Astrocyte of the hippocampus (primary cell): ENCODE measurements around the gene LRG1.

Source experiments
- DNase-seq: peaks from one replicate; pipeline ENCODE4 v3.0.0; 2011; ENCODE audit warnings: low read depth, low spot score

LRG1 gene

GRCh38 chr19:4539693-4540581 lies at the start of gene LRG1:
Gene LRG1 (minus strand): TSS chr19:4540036. CDS start chr19:4540013, 23 bp downstream.
- no peak for DNase-seq

DNA sequence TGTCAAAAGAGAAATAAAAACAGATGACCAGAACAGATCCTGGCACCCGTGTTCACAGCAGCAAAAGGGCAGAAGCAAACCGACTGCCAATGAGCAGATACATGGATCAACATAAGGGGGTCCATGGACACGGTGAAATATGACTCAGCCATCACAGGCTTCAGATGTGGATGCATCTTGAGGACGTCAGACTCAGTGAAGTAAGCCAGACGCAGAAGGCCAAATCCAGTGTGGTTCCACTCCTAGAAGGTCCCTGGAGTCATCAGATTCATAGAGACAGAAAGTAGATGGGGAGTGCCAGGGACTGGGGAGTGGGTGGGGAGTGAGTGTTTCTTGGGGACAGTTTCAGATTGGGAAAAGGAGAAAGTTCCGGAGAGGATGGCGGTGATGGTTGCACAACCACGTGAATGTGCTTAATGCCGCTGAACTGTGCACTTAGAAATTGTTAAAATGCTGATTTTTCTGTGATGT lies 48.5 kb upstream of the LRG1 start:
- DNase-seq, result no peak

GRCh38 chr19:4587527-4587926 lies 47.7 kb upstream of the LRG1 start:
- DNase-seq, result no peak

- DNase-seq, result no peak
These were observed 46.9 kb upstream of the LRG1 start for GRCh38 chr19:4586691-4587090.

GRCh38 chr19:4586245-4586644 lies 46.4 kb upstream of the LRG1 start:
- no peak for DNase-seq

DNA sequence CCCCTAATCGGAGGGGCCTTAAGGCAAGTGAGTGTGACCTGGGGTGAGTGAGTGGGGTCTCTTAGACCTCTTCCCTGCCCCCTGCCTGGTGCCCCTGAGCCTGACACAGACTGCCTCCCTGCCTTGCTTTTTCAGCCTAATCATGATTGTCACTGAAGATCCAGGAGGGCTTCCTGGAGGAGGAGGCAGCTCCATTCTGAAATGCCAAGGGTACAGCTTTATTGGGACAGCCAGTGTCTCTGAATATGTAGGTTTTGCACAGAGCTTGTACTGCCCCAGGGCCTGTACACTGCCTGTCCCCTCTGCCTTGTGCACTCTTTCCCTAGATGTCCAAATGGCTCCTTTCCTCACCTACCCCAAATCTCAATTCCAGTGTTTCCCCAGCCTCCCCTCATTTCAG lies 45.7 kb upstream of the LRG1 start:
- DNase-seq, result no peak

DNA sequence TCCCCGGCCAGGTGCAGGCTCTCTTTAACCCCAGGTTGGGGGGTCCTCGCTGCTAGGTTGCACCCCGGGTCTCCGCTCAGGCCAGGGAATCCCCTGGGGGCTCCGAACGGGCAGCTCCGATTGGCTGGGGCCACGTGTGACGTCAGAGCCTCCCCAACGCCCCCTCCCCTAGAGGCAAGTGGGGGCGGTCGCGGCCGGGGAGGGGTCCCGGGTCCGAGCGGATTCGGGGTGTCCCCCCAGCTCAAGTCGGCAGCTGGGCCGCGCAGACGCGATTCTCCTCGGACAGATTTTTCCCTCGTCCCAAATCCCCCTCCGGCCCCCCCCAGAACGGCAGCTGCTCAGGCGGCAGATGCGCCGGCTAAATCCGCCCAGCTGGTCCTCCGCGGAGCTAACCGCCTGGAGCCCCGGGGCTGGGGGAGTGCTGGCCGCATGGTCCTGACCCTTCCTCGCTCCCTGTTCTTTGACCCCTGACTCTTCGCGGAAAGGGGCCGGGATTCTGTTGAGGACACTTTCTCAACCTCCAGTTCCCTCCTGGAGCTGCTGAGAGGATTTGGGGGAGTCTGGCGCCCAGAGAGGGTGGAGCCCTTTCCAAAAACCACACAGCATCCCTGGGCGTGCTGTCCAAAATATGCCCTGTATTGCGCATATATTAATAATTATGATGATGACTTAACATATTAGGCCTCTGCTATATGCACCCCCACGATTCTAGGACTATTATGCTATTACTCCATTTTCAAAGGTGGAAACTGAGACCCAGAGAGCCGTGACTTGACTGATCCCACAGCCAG lies 45.0 kb upstream of the LRG1 start:
- no peak for DNase-seq

DNA sequence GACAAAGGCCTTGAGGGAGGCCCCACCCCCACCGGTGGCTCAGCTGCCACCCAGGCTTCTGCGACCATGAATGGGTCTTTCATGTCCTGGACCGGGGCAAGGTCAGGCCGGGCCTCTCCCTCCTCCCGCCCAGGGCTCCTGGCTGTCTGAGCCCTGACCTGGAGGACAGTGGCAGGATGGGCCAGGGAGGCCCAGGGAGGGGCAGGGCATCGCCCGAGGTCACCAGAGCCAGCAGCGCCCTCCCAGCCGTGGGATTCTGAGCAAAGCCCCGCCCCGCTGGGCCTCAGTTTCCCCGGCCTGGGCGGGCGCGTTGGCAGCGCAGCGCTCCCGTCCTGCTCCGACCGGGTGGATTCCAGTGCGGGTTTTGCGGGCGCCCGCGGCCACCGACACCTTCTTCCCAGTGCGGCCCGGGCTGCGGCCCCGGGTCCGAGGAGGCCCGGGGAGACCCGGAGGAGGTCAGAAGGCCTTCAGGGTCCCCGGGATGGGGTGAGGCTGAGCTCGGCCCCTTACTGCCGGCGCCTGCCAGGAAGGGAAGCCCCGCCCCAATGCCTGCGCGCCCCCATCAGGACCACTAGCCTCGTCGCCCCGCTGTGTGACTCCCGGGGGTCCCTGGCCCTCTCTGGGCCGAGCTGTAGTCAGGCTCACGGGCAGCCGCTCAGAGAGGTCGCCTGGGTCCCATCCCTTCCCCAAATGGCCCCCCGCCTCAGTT lies 44.3 kb upstream of the LRG1 start:
- DNase-seq, result peak; percentile 66

DNA sequence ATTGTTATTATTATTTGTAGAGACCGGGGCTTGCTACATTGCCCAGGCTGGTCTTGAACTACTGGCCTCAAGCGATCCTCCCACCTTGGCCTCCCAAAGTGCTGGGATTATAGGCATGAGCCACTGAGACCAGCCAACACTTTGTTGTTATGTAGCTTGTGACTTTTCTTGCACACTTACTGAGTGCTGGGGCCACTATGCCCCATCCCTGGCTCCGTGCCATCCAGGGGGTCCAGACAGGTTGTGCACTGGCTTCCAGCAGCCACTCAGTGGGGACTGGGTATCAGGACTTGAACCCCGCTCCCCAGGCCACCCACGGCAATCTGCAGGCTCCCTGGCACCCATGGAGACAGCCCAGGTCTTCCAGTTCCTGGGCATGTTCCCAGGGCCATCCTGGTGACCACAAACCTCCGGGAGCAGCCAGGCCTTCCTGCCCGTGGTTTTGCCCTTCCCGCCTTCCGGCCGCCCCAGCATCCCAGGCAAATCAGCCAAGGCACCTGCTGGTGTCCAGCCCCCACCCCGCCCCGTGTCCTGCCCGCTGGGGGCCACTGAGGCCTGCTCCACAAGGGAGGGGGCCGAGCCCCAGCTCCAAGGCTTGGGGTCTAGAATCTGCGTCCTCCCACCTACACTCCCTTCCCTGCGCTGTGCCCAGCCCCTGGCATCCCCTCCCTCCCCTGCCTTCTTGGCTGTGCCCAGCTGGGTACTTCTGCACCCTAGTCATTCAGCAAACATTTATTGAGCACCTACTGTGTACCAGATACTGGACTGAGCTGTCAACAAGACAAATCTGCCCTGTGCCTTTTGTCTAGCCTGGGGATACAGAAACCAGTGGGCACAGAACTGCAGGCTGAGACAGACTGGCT lies 43.4 kb upstream of the LRG1 start:
- peak; percentile 49 for DNase-seq

DNA sequence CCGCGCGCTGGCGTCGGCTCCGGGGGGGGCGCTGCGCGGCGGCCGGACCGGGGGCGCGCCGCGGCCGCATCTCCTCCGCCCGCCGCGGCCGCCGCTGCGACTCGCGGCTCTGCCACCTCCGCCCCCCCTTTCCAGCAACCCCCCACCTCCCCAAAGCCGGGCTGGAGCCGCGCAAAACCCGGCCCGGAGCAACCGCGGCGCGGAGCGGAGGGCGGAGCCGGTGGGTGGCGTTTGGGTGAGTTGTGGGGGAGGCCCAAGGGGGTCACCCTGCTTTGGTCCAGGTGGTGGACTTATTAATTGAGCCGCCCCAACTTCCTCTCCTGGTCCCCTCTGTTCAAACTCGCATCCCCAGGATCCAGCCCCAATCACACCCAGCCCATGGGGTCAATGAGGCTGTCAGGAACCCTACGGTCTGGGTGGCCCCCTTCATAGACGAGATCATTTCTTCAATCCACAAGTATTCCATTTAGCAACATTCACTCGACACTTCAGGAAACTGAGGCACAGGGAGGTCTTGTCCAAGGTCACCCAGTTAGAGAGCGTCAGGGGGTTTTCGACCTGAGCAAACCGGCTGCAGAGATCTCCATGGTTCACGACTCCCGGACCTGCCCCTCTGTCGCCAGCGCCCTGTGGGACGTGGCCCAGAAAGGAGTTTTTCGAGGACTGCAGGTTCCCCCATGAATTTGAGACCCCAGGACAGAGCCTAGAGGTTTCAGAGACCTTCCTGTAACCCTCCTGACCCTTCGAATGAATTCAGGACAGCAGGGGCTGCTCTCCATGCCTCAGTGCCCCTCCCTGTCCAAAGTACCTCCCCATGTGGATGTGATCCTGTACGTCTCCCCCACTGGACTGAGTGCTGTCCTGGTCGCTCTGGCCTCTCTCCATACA lies 42.1 kb upstream of the LRG1 start:
- peak; percentile 64 for DNase-seq

- DNase-seq, result no peak
These were observed 41.3 kb upstream of the LRG1 start for GRCh38 chr19:4580961-4581665.

GRCh38 chr19:4580021-4580901 lies 40.4 kb upstream of the LRG1 start:
- no peak for DNase-seq

- DNase-seq, result no peak
These were observed 39.6 kb upstream of the LRG1 start for GRCh38 chr19:4579389-4579788.

GRCh38 chr19:4578552-4579248 lies 38.9 kb upstream of the LRG1 start:
- no peak for DNase-seq

DNA sequence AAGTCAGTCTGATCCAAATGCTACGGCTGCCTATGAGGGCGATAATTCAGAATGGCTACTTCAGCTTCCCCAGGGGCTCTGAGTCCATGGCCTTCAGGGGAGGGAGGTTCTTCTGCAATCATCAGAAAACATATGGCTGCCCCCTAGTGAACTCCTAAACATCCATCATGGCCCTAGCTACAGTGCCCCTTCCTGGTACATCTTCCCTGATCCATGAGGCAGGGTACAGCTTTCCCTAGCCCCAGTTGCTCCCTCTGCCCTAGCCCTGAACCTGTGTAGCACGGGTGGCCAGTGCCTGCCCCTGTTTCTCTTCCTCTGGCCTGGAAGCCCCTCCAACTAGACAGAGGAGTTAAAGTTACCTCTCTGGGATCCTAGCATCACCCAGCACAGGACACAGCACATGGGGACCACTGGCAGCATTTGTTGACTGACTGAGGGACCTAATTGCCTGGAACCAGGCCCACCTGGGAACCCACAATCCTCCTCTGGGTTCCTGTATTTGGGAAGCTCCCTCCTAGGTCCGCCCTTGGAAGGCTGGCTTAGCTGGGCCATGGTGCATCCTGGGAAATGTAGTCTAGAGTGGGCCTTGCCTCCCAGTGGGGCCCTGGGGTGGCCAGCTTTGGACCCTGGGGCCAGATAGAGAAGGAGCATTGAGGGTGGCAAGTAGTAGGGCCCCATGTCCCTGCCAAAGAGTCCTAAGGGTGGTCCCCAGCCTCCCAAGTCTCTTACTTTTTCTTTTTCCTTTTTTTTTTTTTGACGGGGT lies 37.4 kb upstream of the LRG1 start:
- DNase-seq, result no peak

GRCh38 chr19:4576016-4576933 lies 36.4 kb upstream of the LRG1 start:
- DNase-seq, result peak; percentile 66
